Measurements from ENCODE around the gene FARS2. TPM values are rescaled to one million over a fixed set of nuclear protein-coding genes. Genes with fewer than 3 reads are reported as not detected.

Gene FARS2
- total RNA-seq, 6 donors from 2014 or later = 16.4 to 34.6 (median 19.9) TPM

DNA sequence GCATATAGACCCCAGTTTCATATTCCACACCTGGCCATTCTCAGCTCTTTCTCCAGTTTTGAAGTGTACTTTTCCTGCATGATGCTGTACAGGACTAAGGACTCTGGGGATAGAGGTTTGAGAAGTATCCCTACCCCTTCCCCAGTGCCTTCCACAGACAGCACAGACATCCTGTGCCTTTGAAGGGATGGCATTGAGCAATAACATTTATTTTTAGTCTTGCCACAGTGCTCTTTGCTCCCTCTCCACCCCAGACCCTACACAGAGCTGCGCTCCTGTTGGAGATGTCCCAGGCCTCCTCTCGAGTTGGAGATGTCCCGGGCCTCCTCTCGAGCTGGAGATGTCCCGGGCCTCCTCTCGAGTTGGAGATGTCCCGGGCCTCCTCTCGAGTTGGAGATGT lies 275.8 kb downstream of the FARS2 start:
- 94 to 96% methylated on average over 8 of the region's 8 CpGs for WGBS, 2 donors

GRCh38 chr6:5537967-5538366 lies 276.7 kb downstream of the FARS2 start:
- ATAC-seq (ENCODE audit: low FRiP score in 2 of 2) = peak; percentile 38 to 44
- H3K4me3 ChIP-seq = no peak overlapping the region
- H3K4me1 ChIP-seq = no peaks in the 10 kb centered on the region
- 39% methylated on average over 1 of the region's 1 CpG for WGBS, 2 donors
- no peak for TF ChIP-seq POLR2A (IDR thresholded peaks at IDR 0.05)
- no peak for TF ChIP-seq POLR2AphosphoS5 (IDR thresholded peaks at IDR 0.05)
- no peak for TF ChIP-seq CTCF (IDR thresholded peaks at IDR 0.05)
- TF ChIP-seq EP300 (IDR thresholded peaks at IDR 0.05) = no peak
- H3K9me3 ChIP-seq = no peaks in the 10 kb centered on the region
- H3K36me3 ChIP-seq = no peaks in the 10 kb centered on the region
- H3K27ac ChIP-seq = no peak overlapping the region
- H3K27me3 ChIP-seq = no peaks in the 10 kb centered on the region
- no peak for DNase-seq

More for the DNA sequence above, 275.8 kb downstream of the FARS2 start:
- DNase-seq (peak in 1 of 2 donors; percentile 18), ATAC-seq (ENCODE audit: low FRiP score in 2 of 2) (no peak)
- Histone ChIP-seq H3K27ac (no peak overlapping the region), H3K9me3 (no peaks in the 10 kb centered on the region), H3K4me1 (no peaks in the 10 kb centered on the region), H3K4me3 (no peak overlapping the region), H3K36me3 (no peaks in the 10 kb centered on the region), H3K27me3 (no peaks in the 10 kb centered on the region)
- TF ChIP-seq POLR2A (IDR thresholded peaks at IDR 0.05) = no peak
- TF ChIP-seq POLR2AphosphoS5 (IDR thresholded peaks at IDR 0.05) = no peak
- no peak for TF ChIP-seq CTCF (IDR thresholded peaks at IDR 0.05)
- no peak for TF ChIP-seq EP300 (IDR thresholded peaks at IDR 0.05)

DNA sequence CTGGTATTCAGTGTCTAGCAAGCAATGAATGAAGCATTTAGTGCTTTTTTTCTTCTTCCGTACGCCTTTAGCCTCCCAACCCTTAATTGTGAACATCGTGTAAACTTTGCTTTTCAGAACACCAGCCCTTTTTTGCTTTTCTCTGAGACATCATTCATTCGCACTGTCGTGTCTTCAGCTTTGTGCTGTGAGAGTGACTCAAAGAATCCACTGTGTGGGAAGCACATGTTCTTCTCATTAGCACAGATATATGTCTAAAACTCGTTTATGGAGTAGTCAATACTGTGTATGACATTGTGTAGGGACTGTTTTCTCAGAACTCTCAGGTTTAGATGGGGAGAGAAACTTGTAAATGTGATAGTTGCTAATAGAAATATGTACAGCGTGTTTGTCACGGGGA lies 279.1 kb downstream of the FARS2 start:
- Histone ChIP-seq H3K4me1 (no peaks in the 10 kb centered on the region), H3K9me3 (no peaks in the 10 kb centered on the region), H3K27me3 (no peaks in the 10 kb centered on the region), H3K4me3 (no peak overlapping the region), H3K36me3 (no peaks in the 10 kb centered on the region), H3K27ac (no peak overlapping the region)
- DNase-seq = no peak
- WGBS, 2 donors = 91 to 97% methylated on average over 8 of the region's 8 CpGs
- TF ChIP-seq EP300 (IDR thresholded peaks at IDR 0.05) (no peak), CTCF (IDR thresholded peaks at IDR 0.05) (no peak), POLR2AphosphoS5 (IDR thresholded peaks at IDR 0.05) (no peak), POLR2A (IDR thresholded peaks at IDR 0.05) (no peak)
- ATAC-seq (ENCODE audit: low FRiP score in 2 of 2) = no peak

DNA sequence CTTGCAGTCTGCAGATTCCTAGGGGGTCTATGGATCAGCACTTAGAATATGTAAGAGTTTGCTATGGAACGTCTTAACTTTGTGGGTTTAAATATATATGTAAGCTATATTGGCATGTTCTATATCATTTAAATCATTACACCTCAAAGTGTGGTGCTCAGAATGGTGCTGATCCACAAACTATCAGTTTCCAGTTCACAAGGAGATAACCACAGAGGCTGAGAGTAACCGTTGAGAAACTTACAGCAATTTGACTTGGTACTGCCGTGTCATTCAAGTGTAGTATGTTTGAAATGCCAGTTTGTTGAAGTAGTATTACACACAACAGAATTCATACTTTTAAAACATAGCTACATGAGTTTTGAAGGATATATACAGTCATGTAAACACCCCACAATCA lies 279.7 kb downstream of the FARS2 start:
- ATAC-seq (ENCODE audit: low FRiP score in 2 of 2) = no peak
- no peaks in the 10 kb centered on the region for H3K27me3 ChIP-seq
- 77 to 79% methylated on average over 3 of the region's 3 CpGs for WGBS, 2 donors
- H3K4me3 ChIP-seq = no peak overlapping the region
- no peak for TF ChIP-seq EP300 (IDR thresholded peaks at IDR 0.05)
- TF ChIP-seq POLR2AphosphoS5 (IDR thresholded peaks at IDR 0.05) = no peak
- no peak for TF ChIP-seq POLR2A (IDR thresholded peaks at IDR 0.05)
- TF ChIP-seq CTCF (IDR thresholded peaks at IDR 0.05) = no peak
- H3K27ac ChIP-seq = no peak overlapping the region
- DNase-seq = no peak
- H3K4me1 ChIP-seq = no peaks in the 10 kb centered on the region
- peaks cover 0 to under 1% (median 0%) of the 10 kb centered on the region in 4 donors for H3K36me3 ChIP-seq
- no peaks in the 10 kb centered on the region for H3K9me3 ChIP-seq

DNA sequence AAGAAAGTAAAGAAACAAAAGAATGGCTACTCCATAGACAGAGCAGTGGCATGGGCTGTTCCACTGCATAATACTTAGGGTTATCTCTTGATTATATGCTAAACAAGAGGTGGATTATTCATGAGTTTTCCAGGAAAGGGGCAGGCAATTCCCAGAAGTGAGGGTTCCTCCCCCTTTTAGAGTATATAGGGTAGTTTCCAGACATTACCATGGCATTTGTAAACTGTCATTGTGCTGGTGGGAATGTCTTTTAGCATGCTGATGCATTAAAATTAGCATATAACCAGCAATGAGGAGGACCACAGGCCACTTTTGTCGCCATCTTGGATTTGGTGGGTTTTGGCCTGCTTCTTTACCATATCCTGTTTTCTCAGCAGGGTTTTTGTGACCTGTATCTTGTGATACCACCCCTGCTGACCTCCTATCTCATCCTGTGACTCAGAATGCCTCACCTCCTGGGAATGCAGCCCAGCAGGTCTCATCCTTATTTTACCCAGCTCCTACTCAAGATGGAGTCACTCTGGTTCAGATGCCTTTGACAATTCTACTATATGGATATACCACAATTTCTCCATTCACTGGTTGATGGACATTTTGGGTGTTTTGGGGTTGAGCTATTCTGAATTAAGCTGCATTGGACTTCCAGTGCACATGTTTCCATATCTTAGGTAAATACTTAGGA lies 280.6 kb downstream of the FARS2 start:
- 94 to 100% methylated on average over 1 of the region's 1 CpG for WGBS, 2 donors
- peaks cover 0 to 8% (median 0%) of the 10 kb centered on the region in 4 donors for H3K36me3 ChIP-seq
- no peak for ATAC-seq (ENCODE audit: low FRiP score in 2 of 2)

More for the DNA sequence above, 280.6 kb downstream of the FARS2 start:
- no peak for TF ChIP-seq EP300 (IDR thresholded peaks at IDR 0.05)
- no peak for TF ChIP-seq CTCF (IDR thresholded peaks at IDR 0.05)
- TF ChIP-seq POLR2AphosphoS5 (IDR thresholded peaks at IDR 0.05) = no peak
- no peak for TF ChIP-seq POLR2A (IDR thresholded peaks at IDR 0.05)
- Histone ChIP-seq H3K27ac (no peak overlapping the region), H3K4me3 (no peak overlapping the region), H3K27me3 (no peaks in the 10 kb centered on the region), H3K9me3 (no peaks in the 10 kb centered on the region), H3K4me1 (no peaks in the 10 kb centered on the region)
- DNase-seq = no peak
